Stimulated activated CD4-positive, alpha-beta T cell treated with anti-CD3 and anti-CD28 coated beads, Interleukin-4, amount 100 ng/mL, for 24 hours (primary cell): ENCODE measurements around the gene SEMG2.

Experiments
- DNase-seq: peaks from one replicate; pipeline ENCODE4 v3.0.0-alpha.2; 2020

Gene SEMG2

GRCh38 chr20:45235995-45236394 is 14.8 kb downstream of the SEMG2 start:
- no peak for DNase-seq

GRCh38 chr20:45238139-45238538 is 17.0 kb downstream of the SEMG2 start:
- DNase-seq, result no peak

GRCh38 chr20:45246109-45246508 is 24.9 kb downstream of the SEMG2 start:
- DNase-seq, result no peak

GRCh38 chr20:45247865-45248264 is 26.7 kb downstream of the SEMG2 start:
- no peak for DNase-seq

- no peak for DNase-seq
These were observed 27.4 kb downstream of the SEMG2 start for GRCh38 chr20:45248609-45249008.

- DNase-seq, result no peak
These were observed 30.8 kb downstream of the SEMG2 start for GRCh38 chr20:45251884-45252560.

GRCh38 chr20:45253261-45253660 is 32.1 kb downstream of the SEMG2 start:
- no peak for DNase-seq

GRCh38 chr20:45254383-45255262 is 33.5 kb downstream of the SEMG2 start, which contains the start of gene SLPI:
Gene SLPI, minus strand, starts transcription at chr20:45254564. Its CDS starts 21 bp downstream, at chr20:45254543.
- no peak for DNase-seq

GRCh38 chr20:45257161-45257560 is 36.0 kb downstream of the SEMG2 start:
- DNase-seq, result no peak

- no peak for DNase-seq
These were observed 36.5 kb downstream of the SEMG2 start for GRCh38 chr20:45257711-45258110.

- DNase-seq, result no peak
These were observed 37.1 kb downstream of the SEMG2 start for GRCh38 chr20:45258259-45258658.

- no peak for DNase-seq
These were observed 37.5 kb downstream of the SEMG2 start for GRCh38 chr20:45258664-45259063.

GRCh38 chr20:45263556-45264266 is 42.5 kb downstream of the SEMG2 start:
- no peak for DNase-seq

GRCh38 chr20:45266977-45267376 is 45.8 kb downstream of the SEMG2 start:
- no peak for DNase-seq

GRCh38 chr20:45268531-45268930 is 47.4 kb downstream of the SEMG2 start:
- no peak for DNase-seq

GRCh38 chr20:45269056-45269455 is 47.9 kb downstream of the SEMG2 start:
- DNase-seq, result no peak

GRCh38 chr20:45269754-45270270 is 48.6 kb downstream of the SEMG2 start:
- no peak for DNase-seq
